IMR-90 (cell line): ENCODE data around the gene CSNK2A2. TPM values are rescaled to one million over a fixed set of nuclear protein-coding genes. Genes with fewer than 3 reads are reported as not detected.

ENCODE experiments used
- ATAC-seq: fragments of 200-7000 bp; cut with Tn5 transposase; 2 replicates; pipeline ENCODE4 v1.9.1; 2020; ENCODE audit warnings: low read depth, mild to moderate bottlenecking, moderate library complexity
- BruUV-seq: library from RNA; stranded (reverse); fragments of 400-500 nt; replicated peaks from 2 replicates; lab custom pipeline; 2021; lab: Mats Ljungman, UMichigan
- CTCF ChIA-PET: fragments of 300-600 bp; formaldehyde crosslinking; extraction: SDS; loops from one replicate; lab custom pipeline; 2021; ENCODE audit warnings: antibody characterized with exemption; lab: Yijun Ruan, JAX
- POLR2A ChIA-PET: fragments of 300-600 bp; sonication (Branson Sonifier 250); formaldehyde crosslinking; loops from one replicate; lab custom pipeline; 2022; ENCODE audit warnings: antibody characterized with exemption; ENCODE audit not compliant: unreplicated experiment; lab: Charles Lee
- DNase-seq: peaks from one replicate; pipeline ENCODE4 v3.0.0; 2013
- H2AFZ ChIP-seq: replicated peaks from 2 replicates; pipeline ENCODE3; 2013; ENCODE audit warnings: low read length, mild to moderate bottlenecking; ENCODE audit not compliant: poor library complexity
- H2AK5ac ChIP-seq: 2 replicates; pipeline ENCODE4 v1.6.1; 2013; ENCODE audit warnings: low read depth, low read length, inconsistent platforms
- H2AK9ac ChIP-seq: replicated peaks from 2 replicates; pipeline ENCODE3; 2013; ENCODE audit warnings: mild to moderate bottlenecking, low read depth, low read length, moderate library complexity; ENCODE audit not compliant: poor library complexity
- H2BK120ac ChIP-seq: 2 replicates; pipeline ENCODE4 v1.6.1; 2013; ENCODE audit warnings: low read depth, low read length, inconsistent platforms
- H2BK15ac ChIP-seq: 3 replicates; pipeline ENCODE4 v1.6.1; 2013; ENCODE audit warnings: low read depth, low read length, inconsistent platforms
- H2BK20ac ChIP-seq: 2 replicates; pipeline ENCODE4 v1.6.1; 2013; ENCODE audit warnings: low read depth, mild to moderate bottlenecking, inconsistent platforms, low read length, moderate library complexity
- H2BK5ac ChIP-seq: 2 replicates; pipeline ENCODE4 v1.6.1; 2013; ENCODE audit warnings: mild to moderate bottlenecking, low read depth, low read length, inconsistent platforms; ENCODE audit not compliant: poor library complexity, severe bottlenecking
- H3K14ac ChIP-seq: replicated peaks from 2 replicates; pipeline ENCODE4 v1.6.1; 2013; ENCODE audit warnings: low read depth, low read length, inconsistent platforms
- H3K18ac ChIP-seq: 2 replicates; pipeline ENCODE4 v1.6.1; 2013; ENCODE audit warnings: low read depth, low read length, control low read depth
- H3K23ac ChIP-seq: 2 replicates; pipeline ENCODE4 v1.6.1; 2013; ENCODE audit warnings: low read depth, low read length, inconsistent platforms
- H3K27ac ChIP-seq: 2 replicates; pipeline ENCODE4 v1.5.1; 2013; ENCODE audit warnings: mild to moderate bottlenecking, control low read depth, low read length; ENCODE audit not compliant: insufficient read depth
- H3K27me3 ChIP-seq: 2 replicates; pipeline ENCODE4 v1.6.1; 2013; ENCODE audit warnings: low read length; ENCODE audit not compliant: control insufficient read depth, insufficient read depth
- H3K36me3 ChIP-seq: 2 replicates; pipeline ENCODE4 v1.6.1; 2013; ENCODE audit warnings: low read length, mixed read lengths; ENCODE audit not compliant: control insufficient read depth, insufficient read depth
- H3K4ac ChIP-seq: 2 replicates; pipeline ENCODE4 v1.6.1; 2013; ENCODE audit warnings: low read depth, low read length, inconsistent platforms
- H3K4me1 ChIP-seq: 2 replicates; pipeline ENCODE4 v1.6.1; 2013; ENCODE audit warnings: low read length, mixed read lengths; ENCODE audit not compliant: control insufficient read depth, insufficient read depth
- H3K4me2 ChIP-seq: 2 replicates; pipeline ENCODE4 v1.6.1; 2013; ENCODE audit warnings: low read depth, mild to moderate bottlenecking, control low read depth, low read length, moderate library complexity
- H3K4me3 ChIP-seq: 2 replicates; pipeline ENCODE4 v1.5.1; 2013; ENCODE audit warnings: low read depth, mild to moderate bottlenecking, control low read depth, low read length, moderate library complexity; ENCODE audit not compliant: insufficient read depth
- H3K56ac ChIP-seq: 2 replicates; pipeline ENCODE4 v1.6.1; 2013; ENCODE audit warnings: low read length, inconsistent platforms; ENCODE audit not compliant: insufficient read depth; ENCODE audit errors: extremely low read depth
- H3K79me1 ChIP-seq, 2 experiments: 2 replicates each; pipeline ENCODE4 v1.6.1; 2013; ENCODE audit warnings: low read length in 2 of 2, inconsistent platforms in 1 of 2, low read depth in 1 of 2
- H3K9ac ChIP-seq: 2 replicates; pipeline ENCODE4 v1.6.1; 2013; ENCODE audit warnings: low read depth, low read length, control low read depth
- H3K9me1 ChIP-seq: 2 replicates; pipeline ENCODE4 v1.6.1; 2013; ENCODE audit warnings: low read length, inconsistent platforms; ENCODE audit not compliant: insufficient read depth
- H3K9me3 ChIP-seq: 2 replicates; pipeline ENCODE4 v1.6.1; 2013; ENCODE audit warnings: low read length; ENCODE audit not compliant: control insufficient read depth, insufficient read depth
- H4K20me1 ChIP-seq: 2 replicates; pipeline ENCODE4 v1.6.1; 2013; ENCODE audit warnings: low read length, inconsistent platforms; ENCODE audit not compliant: insufficient read depth
- H4K5ac ChIP-seq: 2 replicates; pipeline ENCODE4 v1.6.1; 2013; ENCODE audit warnings: mild to moderate bottlenecking, low read depth, low read length, control low read depth
- H4K8ac ChIP-seq, 2 experiments: 2 replicates each; pipeline ENCODE4 v1.6.1; 2013; ENCODE audit warnings: low read depth in 2 of 2, low read length in 2 of 2, control low read depth in 1 of 2, inconsistent platforms in 1 of 2
- H4K91ac ChIP-seq: 2 replicates; pipeline ENCODE4 v1.6.1; 2013; ENCODE audit warnings: low read depth, low read length, inconsistent platforms; ENCODE audit not compliant: insufficient read depth
- BHLHE40 ChIP-seq: fragments of 150-350 bp; IDR thresholded peaks from 2 replicates; pipeline ENCODE4 v1.6.1; 2016; ENCODE audit warnings: mild to moderate bottlenecking, low read depth, low read length
- CHD1 ChIP-seq: IDR thresholded peaks from 2 replicates; pipeline ENCODE4 v1.6.1; 2012; ENCODE audit warnings: low read depth, low read length, improper control_type of control experiment
- FOS ChIP-seq: fragments of 150-350 bp; IDR thresholded peaks from 2 replicates; pipeline ENCODE4 v1.6.1; 2016; ENCODE audit warnings: low read depth, low read length
- MAFK ChIP-seq: IDR thresholded peaks from 2 replicates; pipeline ENCODE4 v1.6.1; 2012; ENCODE audit warnings: low read depth, low read length, improper control_type of control experiment
- MXI1 ChIP-seq: IDR thresholded peaks from 2 replicates; pipeline ENCODE4 v1.6.1; 2012; ENCODE audit warnings: low read depth, mild to moderate bottlenecking, low read length, moderate library complexity, borderline replicate concordance
- POLR2A ChIP-seq: IDR thresholded peaks from 2 replicates; pipeline ENCODE4 v1.6.1; 2012; ENCODE audit warnings: mild to moderate bottlenecking, low read depth, low read length
- SMC3 ChIP-seq: fragments of 150-350 bp; IDR thresholded peaks from 2 replicates; pipeline ENCODE4 v1.6.1; 2016; ENCODE audit warnings: low read depth, mild to moderate bottlenecking, antibody characterized with exemption, low read length, moderate library complexity
- WGBS, 2 experiments: methylation state at CpG; one replicate each; pipeline versions ENCODE4 v1.1.5 to v1.1.7; 2013; ENCODE audit warnings: missing lambda C conversion rate in 2 of 2; ENCODE audit not compliant: insufficient read length in 1 of 2; ENCODE audit errors: extremely low coverage in 2 of 2; 5-methylcytosine and 5-hydroxymethylcytosine counted together
- dilution Hi-C: fragments of 300-500 bp; cut with HindIII; formaldehyde crosslinking; loops from one replicate; pipeline ENCODE4 v1.14.3; 2018; ENCODE audit warnings: low sequenced_read_pairs; ENCODE audit not compliant: unreplicated experiment
- in situ Hi-C: fragments of 300-500 bp; cut with MboI; formaldehyde crosslinking; loops from 3 replicates; pipeline ENCODE4 v1.14.3; 2019; ENCODE audit warnings: low sequenced_read_pairs, inconsistent platforms, mixed read lengths
- intact Hi-C: fragments of 100-400 bp; cut with micrococcal nuclease; formaldehyde crosslinking; loops from 2 replicates; pipeline ENCODE4 v1.10.0; 2022
- polyA plus RNA-seq, 3 experiments: library from polyadenylated mRNA; depleted of rRNA; stranded (reverse); fragments of >200 nt; gene quantifications; 2 replicates each; pipeline ENCODE4 v1.2.3, GENCODE V29; 2012; ENCODE audit warnings: low replicate concordance in 1 of 3
- total RNA-seq: library from RNA; depleted of rRNA; stranded (reverse); fragments of >200 nt; gene quantifications from 2 replicates; pipeline ENCODE4 v1.2.3, GENCODE V29; 2012
- TF ChIP-seq, protein P1 (sequence below): fragments of 150-350 bp; IDR thresholded peaks from 2 replicates; pipeline ENCODE4 v1.6.1; 2016; ENCODE audit warnings: low read depth, mild to moderate bottlenecking, low read length, moderate library complexity, borderline replicate concordance

Gene CSNK2A2
- total and polyA plus RNA-seq, 2 of the 4 experiments (the other 2 are of a cell fraction): 15.6 to 27.5 TPM

DNA sequence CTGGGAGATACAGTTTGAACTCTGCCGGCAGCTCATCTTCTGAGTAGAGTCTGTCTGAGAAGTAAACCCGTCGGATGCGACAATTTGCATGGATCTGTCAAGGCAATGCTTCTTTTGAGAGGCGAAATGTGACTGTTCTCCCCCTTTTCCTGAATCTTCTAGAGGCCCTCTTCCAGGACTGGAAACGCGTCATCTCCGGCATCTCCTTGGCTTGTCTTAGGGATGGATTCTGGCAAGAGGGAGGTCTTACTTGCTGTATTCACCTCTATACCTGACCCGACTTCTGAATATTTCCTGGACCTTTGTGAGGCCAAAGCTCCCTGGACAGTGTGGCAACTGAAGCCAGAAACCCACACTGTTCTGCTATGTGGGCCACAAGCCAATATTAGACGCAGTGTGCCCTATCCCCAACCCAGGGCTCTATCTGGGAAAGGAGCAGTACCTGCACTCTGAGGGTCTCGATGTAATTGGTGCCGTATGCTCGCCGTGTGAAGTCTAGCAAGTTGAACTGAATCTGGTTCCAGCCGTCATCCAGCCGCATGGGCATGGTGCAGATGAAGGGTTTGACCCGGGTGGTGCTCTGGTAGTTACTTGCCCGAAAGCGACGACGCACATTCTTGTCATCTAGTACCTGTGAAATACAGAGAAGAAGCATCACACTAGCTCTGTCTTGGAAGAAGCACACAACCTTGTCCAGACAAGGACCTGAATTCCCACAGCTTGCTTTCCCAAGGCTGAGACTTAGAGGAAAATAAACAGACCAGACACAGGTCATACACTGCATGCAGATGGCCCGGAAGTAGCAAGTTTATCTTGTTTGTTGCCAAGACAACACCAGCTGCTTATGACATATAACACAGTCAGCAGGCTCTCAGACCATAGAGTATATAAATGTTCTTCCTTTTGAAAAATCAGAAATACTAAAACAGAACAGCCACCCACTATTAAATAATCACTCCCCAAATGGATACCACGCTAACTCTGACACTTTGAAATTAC is 82.8 kb downstream of the CSNK2A2 start:
- intact Hi-C loops: loop anchor here (2.0 kb wide), 1 partner anchor 28 kb away; no protein-coding TSS in a partner anchor
- no peak overlapping the region; the same call in 1 of the 2 replicates for H3K4ac ChIP-seq
- DNase-seq (peak; percentile 89), ATAC-seq (peak; percentile 70)
- no peak for TF ChIP-seq FOS
- TF ChIP-seq BHLHE40: no peak
- TF ChIP-seq POLR2A: 0 out of 2 replicates have a peak, but pooled peaks have one; percentile 30
- TF ChIP-seq, protein P1, sequence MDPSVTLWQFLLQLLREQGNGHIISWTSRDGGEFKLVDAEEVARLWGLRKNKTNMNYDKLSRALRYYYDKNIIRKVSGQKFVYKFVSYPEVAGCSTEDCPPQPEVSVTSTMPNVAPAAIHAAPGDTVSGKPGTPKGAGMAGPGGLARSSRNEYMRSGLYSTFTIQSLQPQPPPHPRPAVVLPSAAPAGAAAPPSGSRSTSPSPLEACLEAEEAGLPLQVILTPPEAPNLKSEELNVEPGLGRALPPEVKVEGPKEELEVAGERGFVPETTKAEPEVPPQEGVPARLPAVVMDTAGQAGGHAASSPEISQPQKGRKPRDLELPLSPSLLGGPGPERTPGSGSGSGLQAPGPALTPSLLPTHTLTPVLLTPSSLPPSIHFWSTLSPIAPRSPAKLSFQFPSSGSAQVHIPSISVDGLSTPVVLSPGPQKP: no peak
- TF ChIP-seq SMC3: no peak
- TF ChIP-seq CHD1: no peak
- 0 out of 2 replicates have a peak, but pooled peaks have one; percentile 12 for TF ChIP-seq MAFK
- no peak for TF ChIP-seq MXI1
- H3K18ac ChIP-seq: no peak overlapping the region
- no peak overlapping the region for H2BK5ac ChIP-seq
- H2AK5ac ChIP-seq: no peak overlapping the region
- H3K79me1 ChIP-seq: peaks cover 23 to 38% of the 10 kb centered on the region in 2 experiments
- no peaks in the 10 kb centered on the region for H3K9me3 ChIP-seq
- in situ Hi-C loops: loop anchor here (25.0 kb wide), 1 partner anchor 203 kb away; no protein-coding TSS in a partner anchor
- H4K8ac ChIP-seq: no peak overlapping the region; a peak in 1 of 4 replicates
- H4K20me1 ChIP-seq: peaks cover 39% of the 10 kb centered on the region
- H3K4me3 ChIP-seq: no peak overlapping the region
- no peak overlapping the region for H3K27ac ChIP-seq
- no peak overlapping the region for H2AFZ ChIP-seq
- no peak overlapping the region for H2BK120ac ChIP-seq
- peak overlapping the region; percentile 44 for H2AK9ac ChIP-seq
- no peak overlapping the region for H2BK15ac ChIP-seq
- no peak overlapping the region for H3K56ac ChIP-seq
- H3K14ac ChIP-seq: no peak overlapping the region
- peaks cover 17% of the 10 kb centered on the region for H3K36me3 ChIP-seq
- ChIA-PET POLR2A (no interaction called here), CTCF (no interaction called here)
- no peak overlapping the region for H4K5ac ChIP-seq
- H3K27me3 ChIP-seq: no peaks in the 10 kb centered on the region
- H3K4me2 ChIP-seq: no peak overlapping the region
- peaks cover 27% of the 10 kb centered on the region for H3K9me1 ChIP-seq
- WGBS, 2 experiments: 83% methylated on average over 12 of the region's 23 CpGs; no CpG with 5 or more reads in 1 of the 2 experiments
- no TSS peak for BruUV-seq
- no peak overlapping the region for H2BK20ac ChIP-seq
- dilution Hi-C loops: no loop called here
- no peak overlapping the region for H3K9ac ChIP-seq
- H3K4me1 ChIP-seq: peaks cover 14% of the 10 kb centered on the region
- no peak overlapping the region for H4K91ac ChIP-seq
- H3K23ac ChIP-seq: no peak overlapping the region
